ENCODE results near the gene DAAM2.

DNA sequence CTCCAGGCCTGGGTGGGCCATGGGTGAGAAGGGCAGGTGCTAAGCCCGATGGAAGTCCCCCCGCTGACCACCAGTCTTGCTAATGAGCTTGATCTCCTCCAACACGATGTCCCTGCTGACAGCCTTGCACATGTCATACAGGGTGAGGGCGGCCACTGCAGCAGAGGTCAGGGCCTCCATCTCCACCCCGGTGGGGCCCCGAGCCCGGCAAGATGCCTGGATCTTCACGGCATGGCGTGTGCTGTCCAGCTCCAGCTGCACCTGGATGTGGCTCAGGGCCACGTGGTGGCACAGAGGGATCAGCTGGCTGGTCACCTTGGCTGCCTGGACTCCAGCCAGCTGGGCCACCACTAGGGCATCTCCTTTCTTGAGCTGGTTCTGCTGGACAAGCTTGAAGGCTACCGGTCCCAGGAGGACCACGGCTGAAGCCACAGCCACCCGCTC is 114.2 kb downstream of the DAAM2 start:
- TF ChIP-seq, protein P1, sequence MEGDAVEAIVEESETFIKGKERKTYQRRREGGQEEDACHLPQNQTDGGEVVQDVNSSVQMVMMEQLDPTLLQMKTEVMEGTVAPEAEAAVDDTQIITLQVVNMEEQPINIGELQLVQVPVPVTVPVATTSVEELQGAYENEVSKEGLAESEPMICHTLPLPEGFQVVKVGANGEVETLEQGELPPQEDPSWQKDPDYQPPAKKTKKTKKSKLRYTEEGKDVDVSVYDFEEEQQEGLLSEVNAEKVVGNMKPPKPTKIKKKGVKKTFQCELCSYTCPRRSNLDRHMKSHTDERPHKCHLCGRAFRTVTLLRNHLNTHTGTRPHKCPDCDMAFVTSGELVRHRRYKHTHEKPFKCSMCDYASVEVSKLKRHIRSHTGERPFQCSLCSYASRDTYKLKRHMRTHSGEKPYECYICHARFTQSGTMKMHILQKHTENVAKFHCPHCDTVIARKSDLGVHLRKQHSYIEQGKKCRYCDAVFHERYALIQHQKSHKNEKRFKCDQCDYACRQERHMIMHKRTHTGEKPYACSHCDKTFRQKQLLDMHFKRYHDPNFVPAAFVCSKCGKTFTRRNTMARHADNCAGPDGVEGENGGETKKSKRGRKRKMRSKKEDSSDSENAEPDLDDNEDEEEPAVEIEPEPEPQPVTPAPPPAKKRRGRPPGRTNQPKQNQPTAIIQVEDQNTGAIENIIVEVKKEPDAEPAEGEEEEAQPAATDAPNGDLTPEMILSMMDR (IDR thresholded peaks at IDR 0.05) = no peak
- no peak for TF ChIP-seq POLR2A (IDR thresholded peaks at IDR 0.05)

Measured in esophagus squamous epithelium (tissue), 4 donors.